Measurements from ENCODE around the gene ZMYM1.
"Not testable (repeated sequence)": the region's sequence is repeated elsewhere in the genome, so short reads cannot be mapped to it uniquely, and the experiment has no call there.

ZMYM1 gene

DNA sequence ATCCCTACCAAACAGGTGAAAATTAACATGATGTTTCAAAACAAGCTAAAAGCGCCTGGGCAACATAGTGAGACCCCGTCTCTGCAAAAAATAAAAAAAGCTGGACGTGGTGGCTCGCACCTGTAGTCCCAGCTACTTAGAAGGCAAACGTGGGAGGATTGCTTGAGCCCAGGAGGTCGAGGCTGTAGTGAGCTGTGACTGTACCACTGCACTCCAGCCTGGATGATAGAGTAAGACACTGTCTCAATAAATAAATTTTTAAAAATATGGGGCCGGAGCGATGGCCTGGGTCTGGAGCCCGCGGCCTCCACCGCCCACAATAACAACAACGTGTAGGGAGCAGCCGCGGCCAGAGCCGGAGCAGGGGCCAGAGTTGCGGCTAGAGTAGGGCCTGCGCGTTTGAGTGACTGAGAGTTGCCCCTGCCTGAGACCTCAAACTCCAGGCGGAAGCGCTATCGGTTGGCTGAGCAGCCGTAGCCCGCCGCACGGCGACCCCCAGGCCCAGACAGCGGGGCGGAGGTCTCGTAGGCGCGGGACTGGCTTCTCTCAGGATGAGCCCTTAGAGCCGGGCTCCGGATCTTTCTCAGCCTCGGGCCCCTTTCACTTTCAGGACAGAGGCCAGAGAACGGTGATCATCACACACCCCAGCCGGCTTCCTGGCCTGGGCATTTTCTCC is 41.4 kb downstream of the ZMYM1 start:
- Mint-ChIP-seq H3K27me3 (peaks cover 15% of the 10 kb centered on the region), H3K4me3 (peak overlapping the region; percentile 39), H3K36me3 (ENCODE audit: low read depth) (no peaks in the 10 kb centered on the region), H3K27ac (no peak overlapping the region), H3K9me3 (peaks cover 3% of the 10 kb centered on the region), H3K4me1 (ENCODE audit: low read depth) (peaks cover 10% of the 10 kb centered on the region)

DNA sequence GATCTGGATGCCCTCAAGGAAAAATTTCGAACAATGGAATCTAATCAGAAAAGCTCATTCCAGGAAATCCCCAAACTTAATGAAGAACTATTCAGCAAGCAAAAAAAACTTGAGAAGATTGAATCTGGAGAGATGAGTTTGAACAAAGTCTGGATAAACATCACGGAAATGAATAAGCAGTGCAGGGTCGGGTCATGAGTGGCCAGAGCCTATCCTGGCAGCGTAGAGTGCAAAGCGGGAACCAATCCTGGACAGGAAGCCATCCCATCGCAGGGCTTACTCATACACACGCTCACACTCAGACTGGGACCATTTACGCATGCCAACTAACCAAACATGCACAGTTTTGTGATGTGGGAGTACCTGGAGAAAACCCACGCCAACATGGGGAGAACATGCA is 43.1 kb downstream of the ZMYM1 start:
- Mint-ChIP-seq H3K36me3 (ENCODE audit: low read depth) (no peaks in the 10 kb centered on the region), H3K27me3 (peaks cover 15% of the 10 kb centered on the region), H3K4me3 (no peak overlapping the region), H3K27ac (no peak overlapping the region), H3K9me3 (peaks cover 4% of the 10 kb centered on the region), H3K4me1 (ENCODE audit: low read depth) (peaks cover 7% of the 10 kb centered on the region)

DNA sequence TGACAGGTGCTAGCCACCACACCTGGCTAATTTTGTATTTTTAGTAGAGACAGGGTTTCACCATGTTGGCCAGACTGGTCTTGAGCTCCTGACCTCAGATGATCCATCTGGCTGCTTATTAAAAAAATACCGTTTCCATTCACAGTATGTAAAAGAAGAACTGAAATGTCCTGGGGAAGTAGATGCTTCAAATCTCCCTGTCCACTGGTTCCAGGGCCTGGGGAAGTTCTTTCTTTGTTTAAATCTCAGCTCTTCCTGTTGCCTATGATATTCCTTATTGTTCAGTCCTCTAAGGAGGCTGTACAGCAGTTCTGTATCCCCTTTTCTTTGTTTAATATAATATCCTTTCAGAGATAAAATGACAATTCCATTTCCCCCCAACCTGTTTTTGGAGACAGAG is 47.4 kb downstream of the ZMYM1 start:
- H3K36me3 Mint-ChIP-seq (ENCODE audit: low read depth), result no peaks in the 10 kb centered on the region
- H3K4me1 Mint-ChIP-seq (ENCODE audit: low read depth), result no peaks in the 10 kb centered on the region
- H3K27ac Mint-ChIP-seq, result no peak overlapping the region
- no peak overlapping the region for H3K4me3 Mint-ChIP-seq
- H3K9me3 Mint-ChIP-seq, result peaks cover 4% of the 10 kb centered on the region
- H3K27me3 Mint-ChIP-seq, result peaks cover 6% of the 10 kb centered on the region

DNA sequence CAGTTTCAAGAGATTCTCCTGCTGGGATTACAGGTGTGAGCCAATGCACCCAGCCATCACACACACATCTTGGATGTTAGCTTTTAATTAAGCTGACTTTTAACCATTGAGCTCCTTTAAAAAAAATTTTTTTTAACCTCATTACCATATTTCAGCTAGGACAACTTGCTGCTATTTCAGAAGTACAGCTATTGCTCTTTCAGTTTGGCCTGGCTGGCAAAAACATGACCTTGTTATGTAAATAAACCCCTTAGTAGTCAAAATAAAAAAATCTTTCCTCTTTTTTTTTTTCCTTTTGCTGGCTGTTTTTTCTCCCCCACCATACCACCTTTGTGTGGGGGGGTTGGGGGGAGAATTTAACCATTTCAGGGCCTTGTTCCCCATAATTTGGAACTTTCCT is 49.9 kb downstream of the ZMYM1 start:
- H3K27ac Mint-ChIP-seq, result no peak overlapping the region
- peaks cover 4% of the 10 kb centered on the region for H3K9me3 Mint-ChIP-seq
- no peak overlapping the region for H3K4me3 Mint-ChIP-seq
- H3K36me3 Mint-ChIP-seq (ENCODE audit: low read depth), result no peaks in the 10 kb centered on the region
- no peaks in the 10 kb centered on the region for H3K27me3 Mint-ChIP-seq
- H3K4me1 Mint-ChIP-seq (ENCODE audit: low read depth), result no peaks in the 10 kb centered on the region

DNA sequence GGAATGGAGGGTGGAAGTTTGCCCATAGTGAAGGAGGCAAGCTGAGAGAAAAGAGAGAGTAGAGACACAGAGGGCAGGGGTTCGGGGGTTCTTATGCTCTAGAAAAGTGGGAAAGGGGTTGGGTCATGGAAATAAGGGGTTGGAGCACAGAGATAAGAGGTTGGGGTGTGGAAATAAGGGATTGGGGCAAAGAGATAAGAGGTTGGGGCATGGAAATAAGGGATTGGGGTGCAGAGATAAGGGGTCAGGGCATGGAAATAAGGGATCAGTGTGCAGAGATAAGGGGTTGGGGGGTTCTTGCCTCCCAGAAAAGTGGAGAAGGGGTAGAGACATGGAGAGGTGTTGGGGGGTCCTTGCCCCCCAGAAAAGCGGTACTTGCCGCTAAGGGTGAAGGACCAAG is 57.6 kb downstream of the ZMYM1 start:
- Mint-ChIP-seq H3K4me3 (no peak overlapping the region), H3K36me3 (ENCODE audit: low read depth) (no peaks in the 10 kb centered on the region), H3K4me1 (ENCODE audit: low read depth) (no peaks in the 10 kb centered on the region), H3K27me3 (no peaks in the 10 kb centered on the region), H3K9me3 (no peaks in the 10 kb centered on the region), H3K27ac (no peak overlapping the region)

DNA sequence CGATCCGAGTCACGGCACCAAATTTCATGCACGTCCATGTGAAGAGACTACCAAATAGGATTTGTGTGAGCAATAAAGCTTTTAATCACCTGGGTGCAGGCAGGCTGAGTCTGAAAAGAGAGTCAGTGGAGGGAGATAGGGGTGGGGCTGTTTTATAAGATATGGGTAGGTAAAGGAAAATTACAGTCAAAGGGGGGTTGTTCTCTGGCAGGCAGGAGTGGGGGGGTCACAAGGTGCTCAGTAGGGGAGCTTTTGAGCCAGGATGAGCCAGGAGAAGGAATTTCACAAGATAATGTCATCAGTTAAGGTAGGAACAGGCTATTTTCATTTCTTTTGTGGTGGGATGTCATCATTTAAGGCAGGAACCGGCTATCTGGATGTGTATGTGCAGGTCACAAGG is 58.4 kb downstream of the ZMYM1 start:
- not testable (repeated sequence) for H3K36me3 Mint-ChIP-seq (ENCODE audit: low read depth); H3K4me1 Mint-ChIP-seq (ENCODE audit: low read depth); H3K27me3 Mint-ChIP-seq; H3K9me3 Mint-ChIP-seq; H3K27ac Mint-ChIP-seq; H3K4me3 Mint-ChIP-seq

DNA sequence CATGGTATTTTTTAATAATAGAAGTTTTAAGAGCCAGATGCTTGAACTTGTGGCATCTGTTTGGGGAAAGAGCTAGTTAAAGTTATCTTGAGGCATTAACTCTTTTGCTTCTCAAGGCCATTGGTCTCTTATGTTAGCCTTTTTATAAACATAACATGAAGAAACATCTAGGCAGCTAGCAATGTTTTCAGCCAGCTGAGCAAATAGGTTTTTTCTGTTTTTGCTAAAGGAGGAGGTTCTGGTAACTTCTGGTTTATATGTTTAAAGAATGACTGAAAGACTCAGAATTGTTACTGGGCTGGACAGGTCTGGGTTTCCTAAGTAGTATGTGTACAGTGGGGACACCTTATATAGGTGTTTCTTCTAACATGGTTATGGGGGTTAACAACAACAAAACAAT is 63.1 kb downstream of the ZMYM1 start:
- H3K9me3 Mint-ChIP-seq; H3K4me3 Mint-ChIP-seq; H3K27me3 Mint-ChIP-seq; H3K36me3 Mint-ChIP-seq (ENCODE audit: low read depth); H3K4me1 Mint-ChIP-seq (ENCODE audit: low read depth); H3K27ac Mint-ChIP-seq: not testable (repeated sequence)

DNA sequence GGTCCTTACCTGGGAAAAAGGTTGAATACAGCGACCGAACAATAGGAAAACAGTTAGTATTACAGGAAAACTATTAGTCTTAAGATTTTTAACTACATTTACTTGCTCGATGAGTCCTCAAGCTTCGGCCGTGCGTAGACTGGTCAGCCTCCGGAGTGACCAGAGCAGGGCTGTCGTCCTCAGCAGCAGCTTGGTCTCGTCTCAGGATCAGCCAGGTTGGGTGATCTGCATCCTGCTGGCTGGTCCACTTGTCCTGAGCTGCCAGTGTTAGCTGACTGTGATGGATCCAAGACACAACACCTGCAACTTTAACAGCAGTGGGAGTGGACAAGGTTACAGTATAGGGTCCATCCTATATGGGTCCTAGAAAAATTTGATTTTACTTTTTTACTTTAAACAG is 63.5 kb downstream of the ZMYM1 start:
- H3K9me3 Mint-ChIP-seq; H3K27me3 Mint-ChIP-seq; H3K4me3 Mint-ChIP-seq; H3K4me1 Mint-ChIP-seq (ENCODE audit: low read depth); H3K27ac Mint-ChIP-seq; H3K36me3 Mint-ChIP-seq (ENCODE audit: low read depth): not testable (repeated sequence)

DNA sequence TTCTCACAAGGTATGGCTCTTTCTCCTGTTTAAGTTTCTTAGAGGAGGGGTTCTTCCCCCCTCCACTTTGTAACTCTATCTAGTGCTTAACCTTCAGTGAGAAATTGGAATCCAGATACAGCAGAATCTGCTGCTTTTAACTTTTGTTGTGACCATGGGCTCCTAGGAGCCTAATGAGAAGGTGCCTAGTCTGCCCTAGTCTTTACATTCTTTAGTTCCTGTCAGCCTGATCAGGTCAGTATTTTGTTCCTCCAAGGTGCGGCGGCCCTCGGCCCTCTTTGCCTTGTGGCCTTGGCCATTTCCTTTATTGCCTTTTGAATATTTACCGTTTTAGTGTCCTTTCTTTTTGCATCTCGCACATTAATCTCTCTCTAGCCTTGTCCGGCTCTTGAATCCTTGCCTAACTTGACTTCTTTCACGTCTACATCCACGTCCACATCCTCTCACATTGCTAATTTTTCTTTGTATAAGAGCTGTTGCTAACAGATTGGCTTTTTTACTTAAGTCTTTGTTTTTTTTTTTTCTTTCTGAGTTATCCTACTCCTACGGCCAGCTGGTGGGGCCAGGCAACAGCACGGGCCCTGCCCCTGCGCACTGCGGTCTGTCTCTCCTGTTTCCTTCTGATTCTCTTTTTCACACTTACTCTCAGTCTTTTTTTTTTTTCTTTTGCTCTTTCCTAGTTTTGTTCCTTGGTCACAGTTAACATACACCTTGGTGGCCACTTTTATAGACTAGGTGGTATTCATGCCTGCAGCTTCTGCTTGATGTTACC is 64.7 kb downstream of the ZMYM1 start:
- Mint-ChIP-seq H3K9me3 (no peaks in the 10 kb centered on the region), H3K4me1 (ENCODE audit: low read depth) (peaks cover 8% of the 10 kb centered on the region), H3K36me3 (ENCODE audit: low read depth) (no peaks in the 10 kb centered on the region), H3K27me3 (no peaks in the 10 kb centered on the region), H3K4me3 (no peak overlapping the region), H3K27ac (no peak overlapping the region)

DNA sequence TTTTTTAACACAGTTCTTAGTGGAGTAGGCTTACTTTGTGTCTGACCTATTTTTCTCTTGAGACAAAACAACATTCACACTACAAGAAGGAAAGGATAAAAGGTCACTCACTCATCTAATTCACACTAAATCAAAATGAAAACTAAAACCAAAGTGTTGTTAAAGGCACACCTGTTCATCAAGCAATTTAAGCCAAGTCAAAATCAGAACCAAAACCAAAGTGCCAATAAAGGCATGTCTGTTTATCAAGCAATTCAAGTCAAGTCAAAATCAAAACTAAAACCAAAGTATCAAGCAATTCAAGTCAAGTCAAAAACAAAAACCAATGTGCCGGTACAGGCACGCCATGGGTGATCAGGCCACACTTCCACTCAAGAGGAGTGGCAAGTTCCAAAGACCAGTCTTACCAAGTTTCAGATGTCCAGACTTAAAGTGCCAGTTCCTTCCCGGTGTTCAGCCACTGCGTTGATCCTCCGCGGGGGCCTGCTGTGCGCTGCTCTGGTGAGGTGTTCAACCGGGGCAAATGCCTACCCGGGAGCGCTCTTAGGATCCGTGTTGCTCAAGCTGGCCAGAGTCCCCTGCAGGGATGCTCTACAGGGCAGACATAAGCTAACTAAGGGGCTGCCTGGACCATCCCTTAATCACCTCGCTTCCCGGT is 66.8 kb downstream of the ZMYM1 start:
- H3K36me3 Mint-ChIP-seq (ENCODE audit: low read depth); H3K9me3 Mint-ChIP-seq; H3K27me3 Mint-ChIP-seq; H3K4me1 Mint-ChIP-seq (ENCODE audit: low read depth); H3K27ac Mint-ChIP-seq; H3K4me3 Mint-ChIP-seq: not testable (repeated sequence)

DNA sequence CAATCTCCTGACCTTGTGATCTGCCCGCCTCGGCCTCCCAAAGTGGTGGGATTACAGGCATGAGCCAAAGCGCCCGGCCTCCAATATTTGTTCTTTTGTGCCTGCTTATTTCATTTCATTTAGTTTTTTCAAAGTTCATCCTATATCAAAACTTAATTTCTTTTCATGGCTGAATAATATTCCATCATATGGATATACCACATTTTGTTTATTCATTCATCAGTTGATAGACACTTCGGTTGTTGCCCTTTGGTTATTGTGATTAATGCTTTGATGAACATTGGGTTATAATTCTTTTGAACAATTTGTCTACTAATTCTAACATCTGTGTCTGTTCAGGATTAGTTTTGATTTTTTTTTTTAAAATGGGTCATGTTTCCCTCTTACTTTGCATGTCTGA is 72.0 kb downstream of the ZMYM1 start:
- no peak overlapping the region for H3K4me3 Mint-ChIP-seq
- no peak overlapping the region for H3K27ac Mint-ChIP-seq
- peaks cover 8% of the 10 kb centered on the region for H3K4me1 Mint-ChIP-seq (ENCODE audit: low read depth)
- H3K36me3 Mint-ChIP-seq (ENCODE audit: low read depth), result no peaks in the 10 kb centered on the region
- no peaks in the 10 kb centered on the region for H3K9me3 Mint-ChIP-seq
- H3K27me3 Mint-ChIP-seq, result no peaks in the 10 kb centered on the region

DNA sequence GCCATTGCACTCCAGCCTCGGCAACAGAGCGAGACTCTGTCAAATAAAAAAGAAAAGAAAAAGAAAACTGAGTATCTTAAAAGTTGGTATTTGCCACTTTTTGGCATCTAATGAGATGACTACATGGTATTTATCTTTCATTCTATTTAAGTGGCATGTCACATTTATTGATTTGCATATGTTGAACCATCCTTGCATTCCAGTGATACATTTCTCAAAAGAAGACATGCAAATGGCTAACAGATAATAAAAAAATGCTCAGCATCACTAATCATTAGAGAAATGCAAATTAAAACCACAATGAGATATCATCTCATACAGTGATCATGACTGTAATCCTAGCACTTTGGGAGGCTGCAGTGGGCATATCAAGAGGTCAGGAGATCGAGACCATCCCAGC is 85.7 kb downstream of the ZMYM1 start:
- Mint-ChIP-seq H3K27me3 (no peaks in the 10 kb centered on the region), H3K27ac (no peak overlapping the region), H3K4me1 (ENCODE audit: low read depth) (no peaks in the 10 kb centered on the region), H3K9me3 (no peaks in the 10 kb centered on the region), H3K36me3 (ENCODE audit: low read depth) (no peaks in the 10 kb centered on the region), H3K4me3 (no peak overlapping the region)

All from stimulated activated naive CD8-positive, alpha-beta T cell treated with anti-CD3 and anti-CD28 coated beads, Interleukin-15, Interleukin-2, amounts not matched to agents 100 ng/mL and 50 ng/mL, for 24 hours (primary cell).